ENCODE measurements around the gene LRRC4C.

DNA sequence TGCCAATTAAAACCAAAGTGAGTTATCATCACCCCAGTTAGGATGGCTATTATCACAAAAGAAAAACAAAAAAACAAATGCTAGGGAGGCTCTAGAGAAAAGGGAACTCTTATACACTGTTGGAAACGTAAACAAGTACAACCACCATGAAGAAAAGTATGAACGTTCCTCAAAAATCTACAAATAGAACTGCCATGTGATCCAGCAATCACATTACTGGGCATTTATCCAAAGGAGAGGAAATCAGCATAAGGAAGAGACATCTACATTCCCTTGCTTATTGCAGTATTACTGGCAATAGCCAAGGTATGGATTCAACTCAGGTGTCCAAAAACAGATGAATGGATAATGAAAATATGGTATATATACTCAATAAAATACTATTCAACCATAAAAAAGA, 1145.1 kb downstream of the LRRC4C start:
- TF ChIP-seq, protein P1, sequence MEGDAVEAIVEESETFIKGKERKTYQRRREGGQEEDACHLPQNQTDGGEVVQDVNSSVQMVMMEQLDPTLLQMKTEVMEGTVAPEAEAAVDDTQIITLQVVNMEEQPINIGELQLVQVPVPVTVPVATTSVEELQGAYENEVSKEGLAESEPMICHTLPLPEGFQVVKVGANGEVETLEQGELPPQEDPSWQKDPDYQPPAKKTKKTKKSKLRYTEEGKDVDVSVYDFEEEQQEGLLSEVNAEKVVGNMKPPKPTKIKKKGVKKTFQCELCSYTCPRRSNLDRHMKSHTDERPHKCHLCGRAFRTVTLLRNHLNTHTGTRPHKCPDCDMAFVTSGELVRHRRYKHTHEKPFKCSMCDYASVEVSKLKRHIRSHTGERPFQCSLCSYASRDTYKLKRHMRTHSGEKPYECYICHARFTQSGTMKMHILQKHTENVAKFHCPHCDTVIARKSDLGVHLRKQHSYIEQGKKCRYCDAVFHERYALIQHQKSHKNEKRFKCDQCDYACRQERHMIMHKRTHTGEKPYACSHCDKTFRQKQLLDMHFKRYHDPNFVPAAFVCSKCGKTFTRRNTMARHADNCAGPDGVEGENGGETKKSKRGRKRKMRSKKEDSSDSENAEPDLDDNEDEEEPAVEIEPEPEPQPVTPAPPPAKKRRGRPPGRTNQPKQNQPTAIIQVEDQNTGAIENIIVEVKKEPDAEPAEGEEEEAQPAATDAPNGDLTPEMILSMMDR (conservative IDR thresholded peaks at IDR 0.05 in 1 of 2, IDR thresholded peaks at IDR 0.05 in 1 of 2; ENCODE audit: low read depth in 1 of 2, low read length in 2 of 2) = no peak
- no peak for TF ChIP-seq EZH2 (IDR thresholded peaks at IDR 0.05; ENCODE audit: low read length, missing control alignments)

Data from fibroblast of lung (primary cell).